Caki2 (cell line): Measurements from ENCODE around the gene MCM6. TPM values are rescaled to one million over a fixed set of nuclear protein-coding genes. Genes with fewer than 3 reads are reported as not detected.
"Not testable (repeated sequence)": the region's sequence is repeated elsewhere in the genome, so short reads cannot be mapped to it uniquely, and the experiment has no call there.

Source experiments
- DNase-seq: peaks from one replicate; pipeline ENCODE4 v3.0.0-alpha.2; 2015; ENCODE audit warnings: low read depth
- in situ Hi-C: cut with HindIII; loops from 2 replicates; pipeline ENCODE4 v1.10.0; 2016; ENCODE audit warnings: low sequenced_read_pairs, low pct_unique_long_range_greater_than_20kb, mixed read lengths
- total RNA-seq: library from RNA; depleted of rRNA; stranded (reverse); fragments of >200 nt; shearing (Covaris generic); gene quantifications from 2 replicates; pipeline ENCODE4 v1.2.3, GENCODE V29; 2014; ENCODE audit warnings: low replicate concordance

MCM6 gene
- total RNA-seq, 1 experiment from 2014 or later = 33.3 TPM

GRCh38 chr2:135831180-135831812 lies 44.9 kb downstream of the MCM6 start:
- in situ Hi-C loops = no loop called here
- no peak for DNase-seq

DNA sequence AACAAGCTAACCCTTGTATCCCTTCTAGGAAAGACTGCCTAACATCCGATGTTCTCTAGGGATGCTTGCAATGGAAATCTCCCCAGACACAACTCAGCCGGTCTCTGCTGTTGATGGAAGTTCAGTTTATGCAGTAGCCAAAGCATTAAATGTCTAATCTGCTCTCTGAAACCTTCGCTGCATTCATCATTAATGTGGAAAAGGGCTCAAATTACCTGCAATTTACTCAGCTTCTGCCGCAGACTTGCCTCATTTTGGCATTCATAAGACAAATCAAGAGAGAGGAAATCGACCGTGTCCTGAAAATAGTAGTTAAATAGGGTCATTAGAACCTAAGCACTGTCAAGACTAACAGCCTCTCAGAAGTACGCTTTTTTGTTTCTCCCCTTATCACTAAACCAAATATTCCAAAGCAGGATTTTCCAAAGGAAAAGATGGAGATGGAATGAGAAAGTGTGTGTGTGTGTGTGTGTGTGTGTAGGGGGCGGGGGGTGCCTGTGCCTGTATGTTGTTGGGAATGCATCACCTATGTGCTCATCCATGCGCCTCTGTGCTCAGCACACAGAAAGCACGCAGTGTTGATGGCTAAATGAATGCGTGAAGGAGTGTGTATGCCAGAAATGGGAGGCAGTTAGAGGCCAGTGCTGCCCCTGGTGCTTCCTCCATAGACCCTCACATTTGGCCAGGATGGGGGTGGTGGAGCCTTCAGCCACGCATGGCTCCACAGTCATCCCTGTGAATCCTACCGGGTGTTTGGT lies 46.7 kb downstream of the MCM6 start:
- in situ Hi-C loops = no loop called here
- DNase-seq = no peak

GRCh38 chr2:135826544-135826943 lies 49.7 kb downstream of the MCM6 start:
- DNase-seq = no peak
- in situ Hi-C loops = no loop called here

DNA sequence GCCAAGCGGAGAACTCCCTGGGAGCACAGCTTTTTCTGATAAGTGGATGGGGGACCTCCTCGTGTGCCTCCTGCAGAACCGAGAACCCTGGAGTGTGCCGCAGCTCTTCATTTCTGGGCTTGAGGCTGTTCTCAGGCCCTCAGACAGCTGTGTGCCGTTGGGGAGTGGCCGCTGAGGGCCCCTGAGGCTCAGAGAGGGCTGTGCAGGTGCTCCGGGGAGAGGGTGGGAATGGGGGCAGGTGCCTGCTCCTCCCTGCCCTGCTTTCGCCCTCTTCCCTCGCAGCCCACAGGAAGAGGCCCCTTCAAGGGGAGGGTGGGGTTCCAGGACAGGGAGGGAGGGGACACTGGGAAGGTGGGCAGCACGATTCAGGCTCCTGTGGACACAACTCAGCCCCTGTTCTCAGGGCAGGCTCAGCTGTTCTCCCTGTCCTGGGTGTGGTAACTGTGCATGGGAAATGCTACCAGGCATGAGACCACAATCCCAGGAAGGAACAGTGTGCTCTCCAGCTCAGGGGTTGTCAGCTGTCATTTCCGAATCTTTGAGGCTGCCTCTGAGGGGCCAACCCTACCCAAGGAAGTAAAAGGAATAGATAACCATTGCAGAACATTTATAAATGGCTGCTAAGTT lies 50.6 kb downstream of the MCM6 start:
- in situ Hi-C loops = no loop called here
- DNase-seq = no peak

- no peak for DNase-seq
- in situ Hi-C loops = no loop called here
Observed at GRCh38 chr2:135825131-135825530, 51.1 kb downstream of the MCM6 start.

GRCh38 chr2:135822855-135823254 lies 53.4 kb downstream of the MCM6 start:
- in situ Hi-C loops = no loop called here
- no peak for DNase-seq

DNA sequence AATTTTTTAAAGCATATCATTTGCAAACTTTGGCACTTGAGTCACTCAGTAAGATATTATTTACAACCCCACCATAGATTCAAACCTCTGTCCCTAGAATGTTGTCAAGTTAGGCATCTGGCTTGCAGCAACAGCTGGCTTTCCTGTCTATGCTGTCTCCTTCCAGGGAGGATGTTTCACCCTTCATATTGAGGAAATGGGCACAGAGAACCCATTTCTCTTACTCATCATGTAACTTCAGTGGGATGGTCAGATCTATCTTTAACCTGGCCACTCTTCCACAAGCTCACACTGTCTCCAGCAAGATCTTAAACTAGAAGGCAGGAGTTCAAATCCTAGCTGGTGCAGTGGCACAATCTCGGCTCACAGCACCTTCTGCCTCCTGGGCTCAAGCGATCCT lies 55.1 kb downstream of the MCM6 start:
- in situ Hi-C loops = no loop called here

GRCh38 chr2:135820003-135820618 lies 56.1 kb downstream of the MCM6 start:
- in situ Hi-C loops = no loop called here

More for the DNA sequence above, 55.1 kb downstream of the MCM6 start:
- no peak for DNase-seq

DNA sequence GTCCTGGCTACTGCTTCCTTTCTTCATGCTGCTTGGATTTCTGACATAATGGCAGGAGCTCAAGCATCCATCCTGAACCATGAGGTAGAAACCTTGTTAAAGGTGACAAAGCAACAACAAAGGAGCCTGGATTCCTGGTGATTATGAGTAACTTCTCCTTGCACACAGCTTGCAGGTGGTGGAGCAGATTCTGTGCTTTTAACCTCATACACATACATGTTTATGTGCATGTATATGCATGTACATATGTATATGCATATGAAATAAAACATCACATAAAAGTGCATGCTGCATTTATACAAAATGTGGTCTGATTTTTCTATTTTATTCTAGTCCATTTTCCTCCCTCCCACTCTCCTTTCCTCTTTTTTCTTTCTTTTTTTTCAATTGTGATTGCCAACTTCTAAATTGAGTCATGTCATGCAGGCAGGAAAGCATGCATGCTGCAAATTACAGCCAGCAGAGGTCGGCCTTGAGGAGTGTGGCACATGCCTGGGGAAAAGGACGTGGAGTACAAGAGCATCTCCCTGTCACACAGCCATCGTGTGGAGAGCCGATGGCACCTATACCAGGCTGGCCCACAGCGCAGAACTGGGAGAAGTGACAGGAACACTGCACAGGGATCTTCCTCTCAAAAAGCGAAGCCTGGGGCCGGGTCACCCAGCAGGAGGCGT lies 57.2 kb downstream of the MCM6 start:
- in situ Hi-C loops = no loop called here
- DNase-seq = no peak

More at GRCh38 chr2:135820003-135820618, 56.1 kb downstream of the MCM6 start:
- DNase-seq = no peak

DNA sequence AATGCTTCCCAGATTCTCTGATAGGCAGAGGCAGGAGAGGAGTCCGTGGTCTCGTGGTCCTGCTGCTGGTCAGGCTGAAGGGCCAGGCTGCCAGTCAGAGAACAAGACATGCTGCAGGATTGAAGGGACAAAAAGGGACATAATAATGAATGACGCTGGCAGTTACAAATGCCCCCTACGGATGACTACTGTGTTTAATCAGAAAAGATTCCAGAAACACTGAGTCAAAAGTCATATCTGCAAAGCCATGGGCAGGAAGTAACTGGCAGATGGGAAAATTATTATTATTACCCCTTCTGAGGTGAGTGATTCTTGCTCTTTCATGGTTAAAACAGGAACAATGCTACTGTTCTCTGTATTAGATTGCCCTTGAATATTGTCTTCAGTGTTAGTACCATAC lies 58.3 kb downstream of the MCM6 start:
- in situ Hi-C loops = no loop called here
- no peak for DNase-seq

- in situ Hi-C loops = no loop called here
- DNase-seq = no peak
Observed at GRCh38 chr2:135817466-135817865, 58.8 kb downstream of the MCM6 start.

DNA sequence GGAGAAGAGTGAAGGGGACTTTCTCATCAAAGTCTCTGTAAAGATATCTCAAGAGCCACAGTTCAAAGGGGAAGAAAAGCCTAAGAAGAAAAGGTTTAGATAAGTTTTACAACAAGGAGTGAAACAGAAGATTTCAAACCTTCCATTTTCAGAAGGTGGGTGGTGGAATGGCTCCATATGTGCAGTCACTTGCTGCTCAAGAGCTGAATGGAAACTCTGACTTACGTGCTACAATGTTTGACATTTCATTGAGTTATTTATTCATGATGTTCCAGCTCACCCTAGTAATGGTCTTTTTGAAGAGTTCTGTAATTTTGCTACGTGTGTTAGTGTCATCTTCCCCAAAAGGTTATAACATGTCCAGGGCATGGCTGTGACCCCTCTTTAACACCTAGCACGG lies 61.0 kb downstream of the MCM6 start:
- DNase-seq = no peak
- in situ Hi-C loops = no loop called here

GRCh38 chr2:135812907-135813511 lies 63.2 kb downstream of the MCM6 start:
- in situ Hi-C loops = no loop called here

GRCh38 chr2:135807874-135808273 lies 68.4 kb downstream of the MCM6 start:
- DNase-seq, in situ Hi-C loops: not testable (repeated sequence)

More at GRCh38 chr2:135812907-135813511, 63.2 kb downstream of the MCM6 start:
- DNase-seq = no peak

- in situ Hi-C loops = no loop called here
- no peak for DNase-seq
Observed at GRCh38 chr2:135803278-135803677, 73.0 kb downstream of the MCM6 start.

DNA sequence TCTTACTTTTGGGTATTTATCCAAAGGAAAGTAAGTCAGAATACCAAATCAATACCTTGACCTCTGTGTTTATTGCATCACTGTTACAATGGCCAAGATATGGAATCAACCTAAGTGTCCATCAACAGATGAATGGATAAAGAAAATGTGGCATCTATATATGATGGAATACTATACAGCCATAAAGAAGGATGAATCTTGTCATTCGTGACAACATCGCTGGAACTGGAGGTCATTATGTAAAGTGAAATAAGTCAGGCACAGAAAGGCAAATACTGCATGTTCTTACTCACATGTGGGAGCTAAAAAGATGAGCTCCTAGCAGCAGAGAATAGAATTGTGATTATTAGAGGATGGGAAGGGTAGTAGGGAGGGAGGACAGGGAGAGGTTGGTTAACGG lies 73.9 kb downstream of the MCM6 start:
- no peak for DNase-seq
- in situ Hi-C loops = no loop called here

GRCh38 chr2:135800513-135801460 lies 75.5 kb downstream of the MCM6 start:
- in situ Hi-C loops = no loop called here
- no peak for DNase-seq
